Effector memory CD4-positive, alpha-beta T cell (primary cell): Measurements from ENCODE around the gene BIK.
"Not testable (repeated sequence)": the region's sequence is repeated elsewhere in the genome, so short reads cannot be mapped to it uniquely, and the experiment has no call there.

Experiments
- DNase-seq, 3 donors: peaks; one replicate each; pipeline ENCODE4 v3.0.0-alpha.2; 2020
- H3K27ac ChIP-seq: 2 replicates; pipeline ENCODE4 v1.7.0; 2013; ENCODE audit warnings: mild to moderate bottlenecking, low read length, moderate library complexity; ENCODE audit not compliant: insufficient read depth, poor library complexity, severe bottlenecking
- H3K27me3 ChIP-seq: replicated peaks from 2 replicates; pipeline ENCODE4 v1.7.0; 2013; ENCODE audit warnings: mild to moderate bottlenecking, low read length; ENCODE audit not compliant: insufficient read depth, control insufficient read depth, poor library complexity, severe bottlenecking
- H3K36me3 ChIP-seq: 2 replicates; pipeline ENCODE4 v1.7.0; 2013; ENCODE audit warnings: mild to moderate bottlenecking, low read length, moderate library complexity; ENCODE audit not compliant: control insufficient read depth, insufficient read depth
- H3K4me1 ChIP-seq: 2 replicates; pipeline ENCODE4 v1.7.0; 2013; ENCODE audit warnings: low read length, mild to moderate bottlenecking; ENCODE audit not compliant: control insufficient read depth, insufficient read depth, poor library complexity, severe bottlenecking
- H3K4me3 ChIP-seq: 2 replicates; pipeline ENCODE4 v1.7.0; 2013; ENCODE audit warnings: low read length, low read depth, mild to moderate bottlenecking; ENCODE audit not compliant: insufficient read depth, poor library complexity, severe bottlenecking
- H3K9me3 ChIP-seq: 2 replicates; pipeline ENCODE4 v1.7.0; 2013; ENCODE audit warnings: mild to moderate bottlenecking, low read length, moderate library complexity; ENCODE audit not compliant: control insufficient read depth

BIK gene

GRCh38 chr22:43134553-43134952, 24.0 kb downstream of the BIK start:
- DNase-seq = no peak
- Histone ChIP-seq H3K36me3 (peaks cover 18% of the 10 kb centered on the region), H3K4me1 (no peaks in the 10 kb centered on the region), H3K9me3 (no peaks in the 10 kb centered on the region), H3K4me3 (no peak overlapping the region), H3K27me3 (no peaks in the 10 kb centered on the region), H3K27ac (no peak overlapping the region)

DNA sequence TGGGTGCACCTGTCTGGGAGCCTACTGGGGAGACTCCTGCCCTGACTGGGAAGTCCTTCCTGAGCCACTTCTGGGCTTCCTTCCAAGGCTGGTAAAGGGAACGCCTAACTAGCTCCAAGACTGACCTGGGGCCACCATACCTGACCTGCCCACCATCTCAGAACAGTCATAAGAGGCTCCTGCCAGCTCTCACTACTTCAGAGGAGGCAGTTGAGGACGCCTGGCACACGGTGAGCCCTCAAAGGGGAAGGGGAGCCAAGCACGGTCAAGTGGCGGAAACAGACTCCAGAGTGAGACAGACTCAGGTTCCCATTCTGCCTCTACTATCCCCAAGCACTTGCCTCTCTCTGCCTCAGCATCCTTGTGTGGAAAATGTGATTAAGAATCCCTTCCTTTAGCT, 25.0 kb downstream of the BIK start:
- no peak overlapping the region for H3K27ac ChIP-seq
- no peak overlapping the region for H3K4me3 ChIP-seq
- H3K27me3 ChIP-seq = no peaks in the 10 kb centered on the region
- peaks cover 20% of the 10 kb centered on the region for H3K36me3 ChIP-seq
- H3K4me1 ChIP-seq = no peaks in the 10 kb centered on the region
- DNase-seq = no peak
- no peaks in the 10 kb centered on the region for H3K9me3 ChIP-seq

GRCh38 chr22:43136255-43136654, 25.7 kb downstream of the BIK start:
- Histone ChIP-seq H3K4me1 (no peaks in the 10 kb centered on the region), H3K4me3 (no peak overlapping the region), H3K27ac (no peak overlapping the region), H3K9me3 (no peaks in the 10 kb centered on the region), H3K27me3 (no peaks in the 10 kb centered on the region), H3K36me3 (peaks cover 22% of the 10 kb centered on the region)
- DNase-seq = no peak

DNA sequence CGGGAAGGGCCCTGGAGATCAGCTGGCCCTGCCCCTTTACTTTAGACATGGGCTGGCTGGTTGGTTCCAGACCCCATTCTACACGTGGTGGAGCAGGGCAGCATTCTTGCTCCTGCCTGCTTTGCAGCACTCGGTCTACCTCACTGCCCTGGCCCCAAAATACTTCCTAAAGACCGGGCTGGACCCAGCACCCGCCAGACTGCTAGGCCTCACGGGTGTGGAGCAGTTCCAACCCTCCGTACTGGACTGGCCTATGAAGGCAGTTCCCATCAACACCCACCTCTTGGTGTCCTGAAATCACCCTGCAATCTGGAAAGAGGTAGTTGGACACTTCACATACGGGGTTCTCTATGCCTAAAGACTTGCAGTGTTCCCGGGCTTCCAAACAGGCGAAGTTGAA, 26.3 kb downstream of the BIK start:
- Histone ChIP-seq H3K27ac (no peak overlapping the region), H3K27me3 (no peaks in the 10 kb centered on the region), H3K4me3 (no peak overlapping the region), H3K36me3 (peaks cover 22% of the 10 kb centered on the region), H3K4me1 (no peaks in the 10 kb centered on the region), H3K9me3 (no peaks in the 10 kb centered on the region)
- no peak for DNase-seq

DNA sequence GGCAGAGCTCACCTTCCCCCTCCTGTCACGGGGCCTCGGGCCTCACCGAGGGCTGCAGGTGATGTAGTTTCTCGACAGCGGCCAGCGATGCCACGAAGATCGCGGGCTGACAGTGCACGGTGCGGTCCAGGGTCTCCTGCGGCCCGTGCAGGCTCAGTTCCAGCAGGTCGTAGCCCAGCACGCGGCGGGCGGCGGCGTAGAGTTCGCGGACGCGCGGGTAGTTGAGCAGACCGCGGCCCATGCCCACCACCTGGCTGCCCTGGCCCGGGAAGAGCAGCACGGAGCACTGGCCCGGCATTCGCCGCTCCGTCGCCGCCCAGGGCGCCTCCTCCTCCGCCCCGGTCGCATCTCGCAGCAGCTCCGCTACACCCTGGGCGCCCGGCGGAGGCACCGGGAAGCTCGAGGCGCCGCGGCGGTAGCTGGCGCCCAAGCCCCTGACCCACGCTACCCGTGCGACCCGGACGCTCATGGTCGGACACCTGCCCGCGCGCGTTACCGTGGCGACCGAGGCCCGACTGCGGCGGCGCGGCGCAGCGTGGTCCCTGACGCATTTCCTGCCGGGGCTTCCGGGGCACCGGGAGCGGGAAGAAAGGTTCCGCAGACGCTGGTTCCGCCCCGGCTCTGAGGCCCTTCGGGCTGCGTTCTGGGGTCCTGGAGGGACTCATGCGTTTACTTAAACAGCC, 32.5 kb downstream of the BIK start, which contains the start of gene MCAT:
Gene MCAT, minus strand, starts transcription at position 519 of the 683 bp plus-strand sequence. Its CDS starts 50 bp downstream, at position 469.
- peak; percentile 57 to 75 (median 65) for DNase-seq
- Histone ChIP-seq H3K9me3 (no peaks in the 10 kb centered on the region), H3K27me3 (no peaks in the 10 kb centered on the region), H3K4me1 (peaks cover 4% of the 10 kb centered on the region), H3K27ac (peak within 1 kb of the TSS; percentile 79), H3K4me3 (peak within 1 kb of the TSS; percentile 77), H3K36me3 (peaks cover 4% of the 10 kb centered on the region)

GRCh38 chr22:43144949-43145348, 34.4 kb downstream of the BIK start:
- no peak overlapping the region for H3K4me3 ChIP-seq
- no peaks in the 10 kb centered on the region for H3K27me3 ChIP-seq
- no peaks in the 10 kb centered on the region for H3K9me3 ChIP-seq
- no peak overlapping the region for H3K27ac ChIP-seq
- H3K36me3 ChIP-seq = peaks cover 4% of the 10 kb centered on the region
- DNase-seq = no peak
- peaks cover 4% of the 10 kb centered on the region for H3K4me1 ChIP-seq

DNA sequence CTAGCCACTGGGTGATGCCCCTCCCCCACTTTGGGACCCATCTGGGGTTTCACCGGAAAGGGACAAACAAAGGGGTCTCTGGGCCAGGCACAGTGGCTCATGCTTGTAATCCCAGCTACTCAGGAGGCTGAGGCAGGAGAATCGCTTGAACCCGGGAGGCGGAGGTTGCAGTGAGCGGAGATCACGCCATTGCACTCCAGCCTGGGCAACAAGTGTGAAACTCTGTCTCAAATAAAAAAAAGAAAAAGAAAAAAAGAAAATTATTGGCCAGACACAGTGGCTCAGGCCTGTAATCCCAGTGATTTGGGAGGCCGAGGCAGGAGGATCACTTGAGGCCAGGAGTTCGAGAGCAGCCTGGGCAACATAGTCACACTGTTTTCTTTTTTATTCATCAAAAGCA, 34.8 kb downstream of the BIK start:
- not testable (repeated sequence) for H3K4me3 ChIP-seq, H3K27ac ChIP-seq, H3K9me3 ChIP-seq, H3K4me1 ChIP-seq, H3K27me3 ChIP-seq, DNase-seq, H3K36me3 ChIP-seq

- peaks cover 11% of the 10 kb centered on the region for H3K4me1 ChIP-seq
- not testable (repeated sequence) for H3K36me3 ChIP-seq, H3K27ac ChIP-seq, DNase-seq, H3K4me3 ChIP-seq, H3K27me3 ChIP-seq, H3K9me3 ChIP-seq
Measured at GRCh38 chr22:43146332-43146731, 35.8 kb downstream of the BIK start.

- Histone ChIP-seq H3K27me3 (no peaks in the 10 kb centered on the region), H3K9me3 (no peaks in the 10 kb centered on the region), H3K4me3 (no peak overlapping the region), H3K4me1 (peaks cover 15% of the 10 kb centered on the region), H3K27ac (no peak overlapping the region), H3K36me3 (no peaks in the 10 kb centered on the region)
- DNase-seq = no peak
Measured at GRCh38 chr22:43147821-43148220, 37.3 kb downstream of the BIK start.

- no peaks in the 10 kb centered on the region for H3K27me3 ChIP-seq
- no peak overlapping the region for H3K27ac ChIP-seq
- H3K4me1 ChIP-seq = peaks cover 16% of the 10 kb centered on the region
- no peak for DNase-seq
- no peak overlapping the region for H3K4me3 ChIP-seq
- H3K9me3 ChIP-seq = no peaks in the 10 kb centered on the region
- H3K36me3 ChIP-seq = no peaks in the 10 kb centered on the region
Measured at GRCh38 chr22:43148581-43148980, 38.0 kb downstream of the BIK start.
